Coronary artery (tissue), 2 donors: ENCODE data around the gene USP43.

Source experiments
- DNase-seq: peaks from one replicate; pipeline ENCODE4 v3.0.0-alpha.2; 2017; ENCODE audit warnings: low spot score
- H3K27ac ChIP-seq, 2 donors: fragments of 200-600 bp; sonication (generic); one replicate each; pipeline ENCODE4 v1.5.1; 2016 to 2019
- H3K4me3 ChIP-seq: fragments of 200-600 bp; sonication (generic); 2 replicates; pipeline ENCODE4 v1.5.1; 2016; ENCODE audit warnings: mild to moderate bottlenecking, moderate library complexity
- TF ChIP-seq, protein P1 (sequence below): fragments of 200-600 bp; sonication (generic); IDR thresholded peaks from one replicate; pipeline ENCODE4 v1.5.1; 2019; ENCODE audit warnings: antibody characterized with exemption

USP43 gene

DNA sequence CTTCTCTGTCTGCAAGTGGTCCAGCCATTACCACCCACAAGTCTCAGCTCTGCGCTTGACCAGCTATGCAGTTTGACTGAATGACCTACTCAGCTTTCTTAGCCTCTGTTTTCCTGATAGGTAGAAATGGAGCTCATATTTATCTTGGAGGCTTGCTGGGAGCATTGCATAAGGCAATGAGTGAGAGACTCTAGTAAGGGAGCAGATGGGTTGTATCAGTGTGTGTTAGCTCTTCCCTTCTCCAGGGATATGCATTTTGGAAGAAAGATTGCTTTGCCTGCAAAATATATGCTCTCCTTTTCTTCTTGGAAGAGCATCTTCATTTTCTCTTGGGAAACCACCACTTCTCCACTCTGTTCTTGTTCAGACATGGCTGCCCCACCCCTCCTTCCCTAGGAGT is 120.0 kb downstream of the USP43 start:
- Histone ChIP-seq H3K27ac (no peak overlapping the region), H3K4me3 (no peak overlapping the region)
- TF ChIP-seq, protein P1, sequence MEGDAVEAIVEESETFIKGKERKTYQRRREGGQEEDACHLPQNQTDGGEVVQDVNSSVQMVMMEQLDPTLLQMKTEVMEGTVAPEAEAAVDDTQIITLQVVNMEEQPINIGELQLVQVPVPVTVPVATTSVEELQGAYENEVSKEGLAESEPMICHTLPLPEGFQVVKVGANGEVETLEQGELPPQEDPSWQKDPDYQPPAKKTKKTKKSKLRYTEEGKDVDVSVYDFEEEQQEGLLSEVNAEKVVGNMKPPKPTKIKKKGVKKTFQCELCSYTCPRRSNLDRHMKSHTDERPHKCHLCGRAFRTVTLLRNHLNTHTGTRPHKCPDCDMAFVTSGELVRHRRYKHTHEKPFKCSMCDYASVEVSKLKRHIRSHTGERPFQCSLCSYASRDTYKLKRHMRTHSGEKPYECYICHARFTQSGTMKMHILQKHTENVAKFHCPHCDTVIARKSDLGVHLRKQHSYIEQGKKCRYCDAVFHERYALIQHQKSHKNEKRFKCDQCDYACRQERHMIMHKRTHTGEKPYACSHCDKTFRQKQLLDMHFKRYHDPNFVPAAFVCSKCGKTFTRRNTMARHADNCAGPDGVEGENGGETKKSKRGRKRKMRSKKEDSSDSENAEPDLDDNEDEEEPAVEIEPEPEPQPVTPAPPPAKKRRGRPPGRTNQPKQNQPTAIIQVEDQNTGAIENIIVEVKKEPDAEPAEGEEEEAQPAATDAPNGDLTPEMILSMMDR, result no peak
- no peak for DNase-seq

DNA sequence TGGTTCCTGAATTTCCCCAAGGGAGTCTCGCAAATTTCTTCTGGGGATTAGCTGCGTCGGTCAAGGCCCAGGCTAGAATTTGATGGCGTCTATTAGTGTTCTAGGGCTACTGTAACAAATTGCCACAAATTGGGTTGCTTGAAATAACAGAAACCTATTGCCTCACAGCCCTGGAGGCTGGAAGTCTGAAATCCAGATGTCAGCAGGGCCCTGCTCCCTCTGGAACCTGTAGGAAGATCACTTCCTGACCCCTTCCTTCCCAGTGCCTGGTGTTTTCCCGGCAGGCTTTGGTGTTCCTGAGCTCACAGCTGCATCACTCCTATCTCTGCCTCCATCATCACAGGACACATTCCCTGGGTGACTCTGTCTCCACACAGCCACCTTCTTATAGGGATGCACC is 121.7 kb downstream of the USP43 start:
- DNase-seq, result peak; percentile 36
- H3K4me3 ChIP-seq, result no peak overlapping the region
- H3K27ac ChIP-seq, result no peak overlapping the region
- TF ChIP-seq, protein P1, result no peak

DNA sequence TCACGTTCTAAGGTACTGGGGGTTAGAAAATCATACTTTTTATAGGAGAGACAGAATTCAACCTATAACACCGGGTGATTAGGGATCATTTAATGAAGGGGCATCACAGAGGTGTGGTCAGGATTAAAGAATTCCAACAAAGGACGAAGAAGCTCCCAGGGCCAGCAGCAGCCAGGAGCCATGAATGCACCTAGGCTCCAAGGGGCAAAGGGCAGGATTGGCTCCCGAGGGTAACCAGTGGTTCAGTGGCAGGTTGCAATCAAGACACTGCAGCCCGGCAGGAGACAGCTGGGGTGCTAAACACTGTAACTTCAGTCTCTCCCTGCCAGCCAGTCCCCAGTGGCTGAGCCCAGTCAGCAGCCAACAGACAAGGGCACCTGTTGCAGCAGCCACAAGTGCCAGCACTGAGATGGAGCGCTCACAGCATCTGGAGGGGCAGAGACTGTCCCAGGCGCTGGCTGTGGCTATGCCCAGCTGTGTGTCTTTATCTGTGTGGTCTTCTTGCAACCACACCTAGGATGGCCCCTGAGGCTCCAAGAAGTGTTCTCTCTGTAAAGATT is 122.2 kb downstream of the USP43 start:
- TF ChIP-seq, protein P1, result no peak
- Histone ChIP-seq H3K4me3 (no peak overlapping the region), H3K27ac (no peak overlapping the region)
- peak; percentile 55 for DNase-seq

DNA sequence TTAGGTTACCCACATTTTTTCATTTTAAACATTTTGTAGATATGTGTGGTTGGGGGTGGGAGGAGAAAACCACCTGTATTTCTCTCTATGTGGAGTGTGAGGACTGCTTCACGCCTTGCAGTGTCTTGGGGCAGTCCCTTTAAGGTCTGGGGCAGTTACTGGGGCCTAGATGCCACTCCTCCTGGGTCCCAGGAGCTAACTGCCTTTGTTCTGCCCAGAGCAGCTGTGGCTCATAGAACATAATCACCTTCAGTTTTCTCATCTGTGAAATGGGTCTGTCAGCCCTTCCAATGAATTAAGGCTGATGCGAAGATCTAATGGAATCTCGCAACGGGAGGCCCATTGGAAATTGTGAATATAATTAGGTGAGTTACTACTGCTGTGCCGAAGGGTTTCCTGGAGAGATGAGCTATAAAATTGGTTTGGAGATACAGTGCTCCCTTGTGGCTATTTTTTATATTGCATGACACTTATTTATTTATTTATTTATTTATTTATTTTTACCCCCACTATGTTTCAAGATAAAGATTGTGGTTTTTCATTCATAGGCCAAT is 123.1 kb downstream of the USP43 start:
- H3K4me3 ChIP-seq, result no peak overlapping the region
- TF ChIP-seq, protein P1, result peak; percentile 54
- H3K27ac ChIP-seq, result no peak overlapping the region
- DNase-seq, result peak; percentile 8

DNA sequence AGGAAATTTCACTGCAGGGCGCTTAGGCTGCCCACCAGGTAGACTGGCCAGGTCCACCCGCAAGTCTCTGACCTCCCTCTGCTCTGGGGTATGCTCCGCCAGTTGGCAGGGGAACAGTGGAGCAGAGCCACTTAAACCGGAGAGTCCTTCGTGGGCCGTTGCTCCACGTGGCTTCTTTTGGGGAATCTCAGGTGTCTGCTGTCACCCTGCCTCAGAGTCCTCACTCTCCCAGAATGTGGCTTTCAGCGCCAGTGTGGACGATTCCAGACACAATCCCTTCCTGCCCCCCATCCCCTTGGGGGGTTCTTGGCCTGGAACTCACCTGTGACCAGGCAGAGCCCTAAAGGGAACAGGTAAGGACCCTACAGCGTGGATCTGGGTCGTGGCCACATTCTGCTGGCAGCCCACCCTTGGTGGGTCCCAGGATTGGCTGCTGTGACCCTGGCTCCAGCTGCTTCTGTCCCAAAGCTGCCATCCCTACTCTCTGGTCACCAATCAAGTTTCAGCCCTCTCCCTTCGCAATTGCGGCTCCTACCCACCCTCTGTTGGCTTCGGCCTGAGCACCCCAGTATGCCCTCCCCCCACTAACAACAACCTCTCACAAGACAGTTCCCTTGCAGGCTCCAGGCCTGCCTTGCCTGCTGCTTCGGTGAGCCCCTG is 123.8 kb downstream of the USP43 start:
- TF ChIP-seq, protein P1, result no peak
- no peak overlapping the region for H3K4me3 ChIP-seq
- H3K27ac ChIP-seq, result no peak overlapping the region
- no peak for DNase-seq

DNA sequence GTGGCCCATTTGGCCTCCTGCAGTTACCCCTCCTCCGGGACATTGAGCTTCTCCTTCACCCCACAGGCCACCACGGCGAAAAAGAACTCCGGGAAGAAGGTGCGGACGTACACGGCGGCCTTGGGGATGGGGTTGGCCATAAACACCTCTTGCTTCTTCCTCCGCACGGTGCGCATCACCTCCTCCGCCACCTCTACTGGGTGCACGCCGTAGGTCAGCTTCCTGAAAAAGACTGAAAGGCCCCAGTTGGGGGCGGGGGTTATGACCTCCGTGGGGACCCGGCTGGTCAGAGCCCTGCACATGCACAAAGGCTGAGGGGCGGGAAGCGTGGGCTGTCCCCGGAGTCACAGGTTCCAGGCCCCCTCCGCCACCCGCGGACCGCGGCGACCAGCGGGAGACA is 126.1 kb downstream of the USP43 start:
- no peak overlapping the region for H3K27ac ChIP-seq
- DNase-seq, result peak; percentile 67
- TF ChIP-seq, protein P1, result no peak

DNA sequence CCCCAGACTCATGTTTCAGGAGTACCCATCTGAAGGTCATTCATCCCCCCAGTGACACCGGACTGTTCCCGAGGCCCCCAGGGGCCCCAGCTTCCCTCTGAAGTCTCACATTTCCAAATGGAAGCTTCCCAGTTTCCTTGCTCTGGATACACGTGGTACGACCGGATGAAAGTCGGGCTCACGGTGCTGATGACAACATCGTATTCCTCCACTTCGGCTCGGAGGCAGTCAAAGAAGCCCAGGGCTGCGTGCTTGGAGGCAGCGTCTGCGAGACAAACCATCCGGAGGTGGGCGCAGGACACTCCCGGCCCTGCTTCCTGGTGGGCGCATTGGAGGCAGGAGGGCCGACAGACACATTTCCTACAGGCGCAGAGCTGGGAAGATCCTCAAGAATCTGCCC is 127.3 kb downstream of the USP43 start:
- Histone ChIP-seq H3K27ac (no peak overlapping the region), H3K4me3 (no peak overlapping the region)
- DNase-seq, result no peak
- TF ChIP-seq, protein P1, result no peak

More for the DNA sequence above, 126.1 kb downstream of the USP43 start:
- H3K4me3 ChIP-seq, result no peak overlapping the region
